Upper lobe of left lung (tissue), 6 donors: Measurements from ENCODE around the gene ACTL10. TPM values are rescaled to one million over a fixed set of nuclear protein-coding genes. Genes with fewer than 3 reads are reported as not detected.

ENCODE experiments used
- ATAC-seq, 2 donors: fragments of 200-7000 bp; cut with Tn5 transposase; one replicate each; pipeline ENCODE4 v1.9.1; 2022; ENCODE audit warnings: mild to moderate bottlenecking in 2 of 2, moderate library complexity in 2 of 2; ENCODE audit not compliant: low FRiP score in 2 of 2
- DNase-seq, 2 donors: peaks; one replicate each; pipeline ENCODE4 v3.0.0-alpha.2; 2019 to 2020
- H3K27ac ChIP-seq, 4 donors: fragments of 200-600 bp; sonication (generic); one replicate each; pipeline ENCODE4 v1.5.1; 2016 to 2019
- H3K27me3 ChIP-seq, 4 donors: fragments of 200-600 bp; sonication (generic); one replicate each; pipeline ENCODE4 v1.5.1; 2017 to 2019
- H3K36me3 ChIP-seq, 4 donors: fragments of 200-600 bp; sonication (generic); one replicate each; pipeline ENCODE4 v1.5.1; 2016 to 2019
- H3K4me1 ChIP-seq, 4 donors: fragments of 200-600 bp; sonication (generic); one replicate each; pipeline ENCODE4 v1.5.1; 2018 to 2019
- H3K4me3 ChIP-seq, 4 donors: fragments of 200-600 bp; sonication (generic); one replicate each; pipeline ENCODE4 v1.5.1; 2017 to 2019; ENCODE audit warnings: mild to moderate bottlenecking in 2 of 4, moderate library complexity in 1 of 4
- H3K9me3 ChIP-seq, 4 donors: fragments of 200-600 bp; sonication (generic); one replicate each; pipeline ENCODE4 v1.5.1; 2018 to 2019
- CTCF ChIP-seq, 6 experiments: fragments of 450-650 bp in 4 of 6; fragments of 200-600 bp in 2 of 6; sonication (generic) in 2 of 6; IDR thresholded peaks; one replicate each; pipeline ENCODE4 v1.5.1; 2016 to 2019; ENCODE audit warnings: antibody characterized with exemption in 6 of 6
- EP300 ChIP-seq, 4 donors: sonication (generic); formaldehyde crosslinking; IDR thresholded peaks; one replicate each; pipeline ENCODE4 v1.5.1; 2017; ENCODE audit warnings: antibody characterized with exemption in 4 of 4, control low read depth in 2 of 4
- POLR2A ChIP-seq, 4 donors: fragments of 450-650 bp; IDR thresholded peaks; one replicate each; pipeline ENCODE4 v1.5.1; 2016 to 2017; ENCODE audit warnings: antibody characterized with exemption in 4 of 4, mild to moderate bottlenecking in 2 of 4
- POLR2AphosphoS5 ChIP-seq, 2 donors: sonication (generic); formaldehyde crosslinking; IDR thresholded peaks; one replicate each; pipeline ENCODE4 v1.5.1; 2017; ENCODE audit warnings: antibody characterized with exemption in 2 of 2
- WGBS, 2 donors: methylation state at CpG; one replicate each; pipeline ENCODE4 v1.1.5; 2017 to 2018; 5-methylcytosine and 5-hydroxymethylcytosine counted together
- total RNA-seq, 6 donors: library from RNA; depleted of rRNA in 4 of 6; stranded (reverse); fragments of >200 nt in 4 of 6; gene quantifications; one replicate each; pipeline versions ENCODE4 v1.1.0 to v1.2.1, GENCODE V29; 2016 to 2021
- donor health status: DM: no; HTN: no; CAD: no; lungs with moderate emphysema.
- donor health status: DM: no; HTN: yes; CAD: no; lungs with severe emphysema.

ACTL10 gene
- total RNA-seq, 6 donors from 2014 or later: 1.7 to 3.8 (median 2.1) TPM; not detected in 1

DNA sequence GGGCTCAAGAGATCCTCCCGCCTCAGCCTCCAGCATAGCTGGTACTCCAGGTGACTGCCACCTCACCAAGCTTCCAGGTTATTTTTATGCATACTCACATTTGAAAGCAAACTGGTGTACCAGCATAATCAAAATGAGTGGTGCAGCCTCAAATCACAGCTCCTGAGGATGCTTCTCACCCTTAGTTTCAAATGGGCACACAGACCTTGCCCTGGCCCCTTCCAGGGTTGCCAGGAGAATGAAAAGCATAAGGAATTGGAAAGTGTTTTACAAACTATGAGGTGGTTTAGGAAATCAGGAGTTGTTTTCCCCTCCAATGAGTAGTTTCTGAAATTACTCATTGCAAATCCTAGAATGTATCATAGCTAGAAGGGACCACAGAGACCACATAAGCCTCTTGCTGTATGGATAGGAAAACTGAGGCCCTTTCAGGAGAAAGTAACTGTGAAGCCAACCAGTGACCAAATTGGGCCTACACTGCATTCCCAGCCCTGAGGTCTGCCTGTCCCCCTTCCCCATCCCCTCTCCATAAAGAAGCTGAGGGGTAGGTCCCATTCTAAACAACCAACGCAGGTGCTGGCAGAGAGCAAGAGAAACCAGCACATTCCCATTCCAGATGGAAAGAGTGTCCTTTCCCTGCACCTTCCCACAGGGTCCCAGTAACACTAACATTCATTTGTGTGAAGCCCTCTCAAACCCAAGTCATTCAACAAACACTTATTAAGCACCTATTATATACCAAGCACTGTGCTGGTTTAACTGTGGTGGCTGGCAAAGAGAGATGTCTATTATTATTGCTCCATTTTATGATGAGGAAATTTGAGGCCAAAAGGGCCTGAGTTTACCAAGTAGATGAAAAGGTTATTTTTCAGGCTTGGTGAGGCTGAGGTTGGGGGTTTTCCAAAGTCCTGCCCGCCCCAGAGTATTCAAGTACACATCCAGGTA lies 21.5 kb downstream of the ACTL10 start:
- no peaks in the 10 kb centered on the region for H3K9me3 ChIP-seq
- TF ChIP-seq POLR2A (IDR thresholded peaks at IDR 0.05) (no peak), CTCF (IDR thresholded peaks at IDR 0.05) (no peak), POLR2AphosphoS5 (IDR thresholded peaks at IDR 0.05) (no peak), EP300 (IDR thresholded peaks at IDR 0.05) (no peak)
- H3K4me1 ChIP-seq: peaks cover 27 to 42% (median 32%) of the 10 kb centered on the region in 4 donors
- peak overlapping the region; percentile 4 to 56 (median 37) for H3K27ac ChIP-seq
- no peaks in the 10 kb centered on the region for H3K27me3 ChIP-seq
- H3K36me3 ChIP-seq: no peaks in the 10 kb centered on the region
- 79% methylated on average over 3 of the region's 3 CpGs for WGBS, 2 donors
- H3K4me3 ChIP-seq: no peak overlapping the region
- DNase-seq (no peak), ATAC-seq (no peak)

DNA sequence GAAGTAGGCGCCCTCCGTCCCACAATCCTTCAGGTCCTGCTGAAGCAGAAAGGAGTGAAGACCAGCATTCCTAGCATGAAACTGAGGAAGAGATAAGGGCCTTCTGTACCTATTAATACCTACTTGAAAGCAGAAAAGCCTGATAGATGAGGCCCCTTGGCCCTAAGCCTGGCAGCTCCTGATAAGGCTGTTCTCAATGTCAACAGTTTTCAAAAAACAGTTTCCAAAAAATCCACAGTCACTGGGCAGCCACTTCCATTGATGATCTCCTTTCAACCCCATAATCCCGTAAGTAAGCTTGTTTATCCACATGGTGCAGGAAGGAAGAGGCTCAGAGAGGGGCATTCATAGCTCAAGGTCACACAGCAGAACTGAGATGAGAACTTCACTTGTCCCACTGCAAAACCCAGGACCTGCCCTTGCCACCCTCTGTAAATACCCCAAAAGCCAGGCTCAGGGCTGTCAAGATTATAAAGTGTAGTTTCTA lies 22.2 kb downstream of the ACTL10 start:
- H3K4me3 ChIP-seq: no peak overlapping the region
- WGBS, 2 donors: 56 to 61% methylated on average over 3 of the region's 3 CpGs
- no peaks in the 10 kb centered on the region for H3K27me3 ChIP-seq
- TF ChIP-seq CTCF (IDR thresholded peaks at IDR 0.05) (no peak), POLR2A (IDR thresholded peaks at IDR 0.05) (no peak), POLR2AphosphoS5 (IDR thresholded peaks at IDR 0.05) (no peak), EP300 (IDR thresholded peaks at IDR 0.05) (no peak)
- H3K9me3 ChIP-seq: no peaks in the 10 kb centered on the region
- peaks cover 27 to 43% (median 32%) of the 10 kb centered on the region in 4 donors for H3K4me1 ChIP-seq
- DNase-seq (no peak), ATAC-seq (no peak)
- peak overlapping the region in 3 of 4 donors; percentile 21 to 56 (median 53) for H3K27ac ChIP-seq
- H3K36me3 ChIP-seq: no peaks in the 10 kb centered on the region

DNA sequence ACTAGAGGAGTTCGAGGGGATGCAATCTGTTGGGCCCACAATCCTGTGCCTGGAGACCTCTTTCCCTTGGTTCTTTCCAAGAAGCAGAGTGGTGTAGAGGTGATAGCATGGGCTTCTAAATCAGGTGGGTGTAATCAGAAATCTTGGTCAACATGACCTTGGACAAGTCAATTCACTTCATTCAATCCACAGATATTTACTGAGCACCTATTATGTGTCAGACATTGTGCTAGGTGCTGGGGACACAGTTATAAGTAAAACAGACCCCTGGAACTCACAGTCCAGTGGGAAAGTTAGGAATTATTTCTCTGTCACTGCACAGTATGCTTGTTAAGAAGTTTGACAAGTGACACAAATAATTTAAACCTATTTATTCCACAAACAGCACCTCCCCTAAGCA lies 22.8 kb downstream of the ACTL10 start:
- no peaks in the 10 kb centered on the region for H3K36me3 ChIP-seq
- TF ChIP-seq POLR2A (IDR thresholded peaks at IDR 0.05): no peak
- no peak for TF ChIP-seq EP300 (IDR thresholded peaks at IDR 0.05)
- TF ChIP-seq POLR2AphosphoS5 (IDR thresholded peaks at IDR 0.05): no peak
- TF ChIP-seq CTCF (IDR thresholded peaks at IDR 0.05): no peak
- no peak for ATAC-seq
- peaks cover 25 to 41% (median 32%) of the 10 kb centered on the region in 4 donors for H3K4me1 ChIP-seq
- H3K27me3 ChIP-seq: no peaks in the 10 kb centered on the region
- no peak overlapping the region for H3K4me3 ChIP-seq
- WGBS, 2 donors: 92 to 100% methylated on average over 1 of the region's 1 CpG
- no peak for DNase-seq
- no peaks in the 10 kb centered on the region for H3K9me3 ChIP-seq
- peak overlapping the region in 2 of 4 donors; percentile 53 to 56 for H3K27ac ChIP-seq

DNA sequence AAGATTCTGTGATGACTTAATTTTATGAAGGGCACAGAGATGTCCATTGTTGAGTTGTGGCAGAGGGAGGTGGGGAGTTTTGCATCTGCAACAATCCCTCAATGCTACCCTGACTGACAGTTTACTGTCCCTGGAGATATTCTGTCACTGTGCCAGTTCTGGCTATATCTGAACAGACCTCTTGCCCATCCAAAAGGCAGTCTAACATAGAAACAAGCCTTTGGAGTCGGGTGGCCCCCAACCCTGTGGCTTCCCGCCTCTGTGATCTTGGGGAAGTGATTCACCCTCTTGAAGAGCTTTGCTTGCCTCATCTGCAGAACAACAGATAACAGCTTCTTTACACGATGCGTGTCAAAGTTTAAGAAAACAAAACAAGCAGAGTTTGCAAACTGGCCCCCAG lies 23.2 kb downstream of the ACTL10 start:
- Histone ChIP-seq H3K9me3 (no peaks in the 10 kb centered on the region), H3K4me1 (peaks cover 20 to 41% (median 29%) of the 10 kb centered on the region in 4 donors), H3K27ac (no peak overlapping the region), H3K36me3 (no peaks in the 10 kb centered on the region), H3K27me3 (no peaks in the 10 kb centered on the region), H3K4me3 (no peak overlapping the region)
- WGBS, 2 donors: 49 to 58% methylated on average over 4 of the region's 4 CpGs
- DNase-seq: no peak
- ATAC-seq: no peak
- TF ChIP-seq POLR2A (IDR thresholded peaks at IDR 0.05): no peak
- no peak for TF ChIP-seq EP300 (IDR thresholded peaks at IDR 0.05)
- TF ChIP-seq CTCF (IDR thresholded peaks at IDR 0.05): no peak
- no peak for TF ChIP-seq POLR2AphosphoS5 (IDR thresholded peaks at IDR 0.05)
